Endothelial cell of umbilical vein (primary cell): ENCODE measurements around the gene POLR2J. TPM values are rescaled to one million over a fixed set of nuclear protein-coding genes. Genes with fewer than 3 reads are reported as not detected.

ENCODE experiments used
- BruUV-seq: library from RNA; stranded (reverse); fragments of 400-500 nt; replicated peaks from 2 replicates; lab custom pipeline; 2021; lab: Mats Ljungman, UMichigan
- CTCF ChIA-PET: fragments of 300-600, 350-600 bp; sonication (Branson Sonifier 250); formaldehyde crosslinking; loops from one replicate; lab custom pipeline; 2021; ENCODE audit warnings: antibody characterized with exemption, inconsistent platforms; lab: Charles Lee
- POLR2A ChIA-PET: fragments of 300-600, 350-600 bp; sonication (Branson Sonifier 250); formaldehyde crosslinking; loops from one replicate; lab custom pipeline; 2021; ENCODE audit warnings: antibody characterized with exemption, inconsistent platforms; lab: Charles Lee
- DNase-seq: peaks from one replicate; pipeline ENCODE4 v3.0.0-alpha.2; 2011; ENCODE audit warnings: low read depth, low spot score
- FAIRE-seq: peaks from 2 replicates; lab custom pipeline; 2011; peaks lifted over from hg19 to GRCh38; lab: Jason Lieb, UNC
- H2AFZ ChIP-seq: 2 replicates; pipeline ENCODE4 v1.6.0; 2012; ENCODE audit warnings: low read depth, low read length, control low read depth, inconsistent platforms
- H3K27ac ChIP-seq: 2 replicates; pipeline ENCODE4 v1.5.1; 2011; ENCODE audit warnings: low read depth, mild to moderate bottlenecking, control low read depth, low read length, moderate library complexity; ENCODE audit not compliant: insufficient read depth
- H3K27me3 ChIP-seq, 2 experiments: 2 replicates each; pipeline versions ENCODE4 v1.6.0 to v1.6.1; 2011; ENCODE audit warnings: low read length in 2 of 2, mixed read lengths in 1 of 2; ENCODE audit not compliant: control insufficient read depth in 2 of 2, insufficient read depth in 2 of 2
- H3K36me3 ChIP-seq, 2 experiments: 2 replicates in 1 of 2; 3 replicates in 1 of 2; pipeline ENCODE4 v1.5.1; 2011; ENCODE audit warnings: low read length in 2 of 2, mild to moderate bottlenecking in 1 of 2, moderate library complexity in 1 of 2; ENCODE audit not compliant: control insufficient read depth in 2 of 2, insufficient read depth in 2 of 2; ENCODE audit errors: extremely low read depth in 1 of 2
- H3K4me1 ChIP-seq: 3 replicates; pipeline ENCODE4 v1.5.1; 2011; ENCODE audit warnings: mild to moderate bottlenecking, low read length; ENCODE audit not compliant: control insufficient read depth, insufficient read depth; ENCODE audit errors: extremely low read depth
- H3K4me2 ChIP-seq: 2 replicates; pipeline ENCODE4 v1.6.1; 2011; ENCODE audit warnings: low read length, control low read depth, mixed read lengths; ENCODE audit not compliant: insufficient read depth
- H3K4me3 ChIP-seq, 3 experiments: fragments of 200-600 bp in 1 of 3; sonication (generic), shearing (Covaris generic) in 1 of 3; replicated peaks in 1 of 3; 2 replicates each; pipeline ENCODE4 v1.5.1; 2011 to 2016; ENCODE audit warnings: control low read depth in 3 of 3, low read length in 3 of 3, mild to moderate bottlenecking in 2 of 3, inconsistent platforms in 1 of 3, low read depth in 1 of 3, moderate library complexity in 1 of 3; ENCODE audit not compliant: insufficient read depth in 1 of 3
- H3K79me2 ChIP-seq: 2 replicates; pipeline ENCODE4 v1.6.0; 2012; ENCODE audit warnings: low read length, inconsistent platforms; ENCODE audit not compliant: control insufficient read depth, insufficient read depth
- H3K9ac ChIP-seq: replicated peaks from 2 replicates; pipeline ENCODE3; 2011; ENCODE audit warnings: low read length, control low read depth; ENCODE audit not compliant: insufficient read depth; ENCODE audit errors: extremely low read depth
- H3K9me1 ChIP-seq: replicated peaks from 3 replicates; pipeline ENCODE4 v1.6.0; 2011; ENCODE audit warnings: mild to moderate bottlenecking, low read length; ENCODE audit not compliant: control insufficient read depth, insufficient read depth; ENCODE audit errors: extremely low read depth
- H3K9me3 ChIP-seq: replicated peaks from 2 replicates; pipeline ENCODE4 v1.5.1; 2012; ENCODE audit warnings: low read length, inconsistent platforms; ENCODE audit not compliant: control insufficient read depth, insufficient read depth
- H4K20me1 ChIP-seq: replicated peaks from 2 replicates; pipeline ENCODE3; 2011; ENCODE audit warnings: mild to moderate bottlenecking, low read length; ENCODE audit not compliant: control insufficient read depth, insufficient read depth; ENCODE audit errors: extremely low read depth
- EZH2 ChIP-seq: IDR thresholded peaks from 2 replicates; pipeline ENCODE4 v1.6.1; 2012; ENCODE audit warnings: borderline replicate concordance, low read depth, mild to moderate bottlenecking, moderate library complexity, low read length, inconsistent platforms; ENCODE audit not compliant: severe bottlenecking
- FOS ChIP-seq: IDR thresholded peaks from 2 replicates; pipeline ENCODE4 v1.6.1; 2011; ENCODE audit warnings: mild to moderate bottlenecking, low read length, moderate library complexity, borderline replicate concordance; ENCODE audit not compliant: insufficient read depth
- GATA2 ChIP-seq: IDR thresholded peaks from 2 replicates; pipeline ENCODE4 v1.7.0; 2011; ENCODE audit warnings: low read depth, mild to moderate bottlenecking, moderate library complexity, mixed read lengths, low read length; ENCODE audit not compliant: insufficient read length, insufficient read depth
- JUN ChIP-seq: IDR thresholded peaks from 2 replicates; pipeline ENCODE4 v1.6.1; 2011; ENCODE audit warnings: borderline replicate concordance, low read depth; ENCODE audit not compliant: insufficient read length, insufficient read depth
- MAX ChIP-seq: IDR thresholded peaks from 2 replicates; pipeline ENCODE4 v1.6.1; 2011; ENCODE audit not compliant: insufficient read depth, insufficient read length
- MYC ChIP-seq: IDR thresholded peaks from one replicate; pipeline ENCODE4 v1.6.1; 2011; ENCODE audit warnings: mild to moderate bottlenecking, low read depth, low read length
- POLR2A ChIP-seq: IDR thresholded peaks from 2 replicates; pipeline ENCODE4 v1.6.1; 2012; ENCODE audit warnings: low read depth, mild to moderate bottlenecking, control low read depth, low read length
- POLR2AphosphoS5 ChIP-seq: IDR thresholded peaks from 2 replicates; pipeline ENCODE4 v1.6.1; 2012; ENCODE audit warnings: low read depth, mild to moderate bottlenecking, control low read depth, low read length, moderate library complexity; ENCODE audit not compliant: insufficient read depth
- dilution Hi-C: fragments of 300-500 bp; cut with MboI; formaldehyde crosslinking; loops from one replicate; pipeline ENCODE4 v1.15.0; 2019; ENCODE audit warnings: low sequenced_read_pairs; ENCODE audit not compliant: extremely low pct_ligation_motif_present
- intact Hi-C: fragments of 100-400 bp; cut with micrococcal nuclease; formaldehyde crosslinking; loops from one replicate; pipeline ENCODE4 v1.10.0; 2022
- polyA plus RNA-seq, 4 experiments: library from polyadenylated mRNA; depleted of rRNA in 3 of 4; stranded (reverse) in 3 of 4; unstranded in 1 of 4; fragments of >200 nt; gene quantifications; 2 replicates each; pipeline versions ENCODE4 v1.2.1 to v1.2.3, GENCODE V29; 2011 to 2012; ENCODE audit warnings: missing spikeins in 1 of 4
- total RNA-seq: library from RNA; stranded (reverse); gene quantifications from 2 replicates; pipeline ENCODE4 v1.2.3, GENCODE V29; 2021
- TF ChIP-seq, protein P1 (sequence below), 2 donors: IDR thresholded peaks; 1 replicate in 1 of 2; 2 replicates in 1 of 2; pipeline ENCODE4 v1.5.1; 2011; ENCODE audit warnings: low read length in 2 of 2, mild to moderate bottlenecking in 2 of 2, moderate library complexity in 2 of 2, control low read depth in 1 of 2, inconsistent platforms in 1 of 2, low read depth in 1 of 2; ENCODE audit not compliant: insufficient read depth in 1 of 2; ENCODE audit errors: extremely low read depth in 1 of 2

The POLR2J gene
- total and polyA plus RNA-seq, 2 donors (not counting 3 experiments of a cell fraction or from before 2014, with no cell fraction given), result 48.7 to 93.6 TPM

- H3K4me2 ChIP-seq, result no peak overlapping the region
- H3K9ac ChIP-seq, result no peak overlapping the region
- H3K79me2 ChIP-seq, result peaks cover 19% of the 10 kb centered on the region
- CTCF ChIA-PET, result interaction anchor here (1.2 kb wide), 1 partner anchor 27 kb away, joined by 5 read pairs; no protein-coding TSS in a partner anchor
- no TSS peak for BruUV-seq
- no peaks in the 10 kb centered on the region for H3K9me3 ChIP-seq
- no peak overlapping the region for H3K4me3 ChIP-seq
- peaks cover 6% of the 10 kb centered on the region for H3K4me1 ChIP-seq
- dilution Hi-C loops, result no loop called here
- H3K27me3 ChIP-seq, result no peaks in the 10 kb centered on the region
- DNase-seq (no peak), FAIRE-seq (no peak)
- H4K20me1 ChIP-seq, result no peaks in the 10 kb centered on the region
- H3K36me3 ChIP-seq, result no peaks in the 10 kb centered on the region
- intact Hi-C loops, result no loop called here
- H3K27ac ChIP-seq, result no peak overlapping the region
- TF ChIP-seq EZH2, result no peak
- no peak for TF ChIP-seq GATA2
- TF ChIP-seq, protein P1, sequence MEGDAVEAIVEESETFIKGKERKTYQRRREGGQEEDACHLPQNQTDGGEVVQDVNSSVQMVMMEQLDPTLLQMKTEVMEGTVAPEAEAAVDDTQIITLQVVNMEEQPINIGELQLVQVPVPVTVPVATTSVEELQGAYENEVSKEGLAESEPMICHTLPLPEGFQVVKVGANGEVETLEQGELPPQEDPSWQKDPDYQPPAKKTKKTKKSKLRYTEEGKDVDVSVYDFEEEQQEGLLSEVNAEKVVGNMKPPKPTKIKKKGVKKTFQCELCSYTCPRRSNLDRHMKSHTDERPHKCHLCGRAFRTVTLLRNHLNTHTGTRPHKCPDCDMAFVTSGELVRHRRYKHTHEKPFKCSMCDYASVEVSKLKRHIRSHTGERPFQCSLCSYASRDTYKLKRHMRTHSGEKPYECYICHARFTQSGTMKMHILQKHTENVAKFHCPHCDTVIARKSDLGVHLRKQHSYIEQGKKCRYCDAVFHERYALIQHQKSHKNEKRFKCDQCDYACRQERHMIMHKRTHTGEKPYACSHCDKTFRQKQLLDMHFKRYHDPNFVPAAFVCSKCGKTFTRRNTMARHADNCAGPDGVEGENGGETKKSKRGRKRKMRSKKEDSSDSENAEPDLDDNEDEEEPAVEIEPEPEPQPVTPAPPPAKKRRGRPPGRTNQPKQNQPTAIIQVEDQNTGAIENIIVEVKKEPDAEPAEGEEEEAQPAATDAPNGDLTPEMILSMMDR (IDR thresholded peaks at IDR 0.05; ENCODE audit: extremely low read depth in 1 of 2, insufficient read depth in 1 of 2, low read depth in 1 of 2, low read length in 2 of 2), result no peak
- no peak for TF ChIP-seq FOS
- TF ChIP-seq POLR2AphosphoS5, result no peak
- TF ChIP-seq JUN, result no peak
- no peak for TF ChIP-seq MAX
- TF ChIP-seq MYC, result no peak
- no peak for TF ChIP-seq POLR2A
- H2AFZ ChIP-seq, result no peak overlapping the region
- POLR2A ChIA-PET, result no interaction called here
- no peaks in the 10 kb centered on the region for H3K9me1 ChIP-seq
These were observed 47.0 kb downstream of the POLR2J start for GRCh38 chr7:102431617-102432298.
